Measurements from ENCODE around the gene ZNF888. TPM values are rescaled to one million over a fixed set of nuclear protein-coding genes. Genes with fewer than 3 reads are reported as not detected.
A peak's percentile ranks its signal among the peaks of the same experiment; 100 is the strongest.
"Not testable (repeated sequence)": the region's sequence is repeated elsewhere in the genome, so short reads cannot be mapped to it uniquely, and the experiment has no call there.

ZNF888 gene
- total RNA-seq, 2 experiments from 2014 or later, result 4.6 to 6.7 TPM

DNA sequence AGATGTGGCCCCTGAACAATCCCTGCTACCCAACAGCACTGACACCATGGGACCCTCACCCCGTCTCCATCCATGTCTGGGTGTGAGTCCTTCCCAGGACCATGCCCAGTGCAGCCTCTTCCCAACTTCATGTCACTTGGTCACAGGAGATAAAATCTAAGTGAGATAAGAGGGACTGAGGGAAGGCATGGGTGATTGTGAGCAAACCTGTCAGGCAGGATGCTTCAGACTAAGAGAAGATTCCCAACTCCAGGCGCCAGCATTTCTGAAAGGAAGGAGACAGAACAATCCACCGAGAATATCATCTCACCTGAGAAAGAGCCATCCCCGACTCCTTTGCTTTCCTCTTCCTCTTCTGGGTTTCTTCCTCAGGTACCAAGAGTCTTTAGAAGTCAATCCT lies 33.3 kb downstream of the ZNF888 start:
- Mint-ChIP-seq H3K27me3 (no peaks in the 10 kb centered on the region), H3K36me3 (peaks cover 82% of the 10 kb centered on the region), H3K9me3 (ENCODE audit: low read depth) (peaks cover 5% of the 10 kb centered on the region), H3K4me1 (peaks cover 3% of the 10 kb centered on the region), H3K27ac (no peak overlapping the region), H3K4me3 (no peak overlapping the region)
- DNase-seq (no peak), ATAC-seq (no peak)
- CTCF ChIA-PET, result no interaction called here

DNA sequence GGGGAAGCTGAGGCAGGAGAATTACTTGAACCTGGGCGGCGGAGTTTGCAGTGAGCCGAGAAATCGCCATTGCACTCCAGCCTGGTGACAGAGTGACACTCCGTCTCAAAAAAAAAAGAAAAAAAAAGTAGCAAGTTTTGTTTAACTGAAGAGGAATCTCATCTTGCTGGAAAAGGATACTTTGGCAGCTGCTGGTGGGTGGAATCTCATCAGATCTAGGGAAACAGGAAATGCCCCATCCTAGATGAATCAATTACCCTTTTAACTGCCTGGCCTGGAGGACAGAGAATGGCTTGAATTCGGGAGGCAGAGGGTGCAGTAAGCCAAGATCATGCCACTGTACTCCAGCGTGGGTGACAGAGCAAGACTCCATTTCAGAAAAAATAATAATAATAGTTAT lies 34.2 kb downstream of the ZNF888 start:
- Mint-ChIP-seq H3K9me3 (ENCODE audit: low read depth) (peaks cover 7% of the 10 kb centered on the region), H3K4me3 (no peak overlapping the region), H3K27me3 (no peaks in the 10 kb centered on the region), H3K36me3 (peaks cover 82% of the 10 kb centered on the region), H3K27ac (no peak overlapping the region), H3K4me1 (no peaks in the 10 kb centered on the region)
- CTCF ChIA-PET, result no interaction called here
- no peak for ATAC-seq
- no peak for DNase-seq

DNA sequence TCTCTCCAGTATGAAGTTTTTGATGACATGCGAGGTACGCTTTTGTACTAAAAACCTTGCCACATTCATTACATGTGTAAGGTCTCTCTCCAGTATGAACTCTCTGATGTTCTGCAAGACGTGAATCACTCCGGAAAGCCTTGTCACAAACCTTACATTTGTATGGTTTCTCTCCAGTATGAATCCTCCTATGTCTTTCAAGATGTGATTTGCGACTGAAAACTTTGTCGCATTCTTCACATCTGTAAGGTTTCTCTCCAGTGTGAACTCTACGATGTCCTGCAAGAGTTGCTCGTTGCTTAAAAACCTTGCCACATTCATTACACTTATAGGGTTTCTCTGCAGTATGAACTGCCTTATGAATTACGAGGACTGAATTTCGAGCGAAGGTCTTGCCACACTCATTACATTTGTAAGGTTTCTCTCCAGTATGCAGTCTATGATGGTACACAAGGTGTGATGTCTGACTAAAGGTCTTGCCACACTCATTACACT lies 42.3 kb downstream of the ZNF888 start:
- ATAC-seq, result no peak
- peaks cover 80% of the 10 kb centered on the region for H3K36me3 Mint-ChIP-seq
- no peak overlapping the region for H3K4me3 Mint-ChIP-seq
- CTCF ChIA-PET, result no interaction called here
- no peaks in the 10 kb centered on the region for H3K27me3 Mint-ChIP-seq
- peaks cover 48% of the 10 kb centered on the region for H3K9me3 Mint-ChIP-seq (ENCODE audit: low read depth)
- H3K27ac Mint-ChIP-seq, result no peak overlapping the region
- no peak for DNase-seq
- no peaks in the 10 kb centered on the region for H3K4me1 Mint-ChIP-seq

DNA sequence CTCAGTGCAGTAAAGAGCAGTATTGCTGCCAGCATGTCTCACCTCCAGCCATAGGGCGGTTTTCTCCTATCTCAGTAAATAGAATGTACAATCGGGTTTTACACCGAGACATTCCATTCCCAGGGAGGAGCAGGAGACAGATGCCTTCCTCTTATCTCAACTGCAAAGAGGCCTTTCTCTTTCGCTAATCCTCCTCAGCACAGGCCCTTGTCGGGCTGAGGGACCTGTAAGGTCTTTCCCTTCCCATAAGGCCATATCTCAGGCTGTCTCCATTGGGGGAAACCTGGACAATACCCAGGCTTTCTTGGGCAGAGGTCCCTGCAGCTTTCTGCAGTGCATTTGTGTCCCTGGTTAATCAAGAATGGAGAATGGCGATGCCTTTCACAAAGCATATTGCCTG lies 50.2 kb downstream of the ZNF888 start:
- H3K4me1 Mint-ChIP-seq, DNase-seq, CTCF ChIA-PET, ATAC-seq, H3K27me3 Mint-ChIP-seq, H3K27ac Mint-ChIP-seq, H3K4me3 Mint-ChIP-seq: not testable (repeated sequence)
- peaks cover 20% of the 10 kb centered on the region for H3K36me3 Mint-ChIP-seq
- peaks cover 24% of the 10 kb centered on the region for H3K9me3 Mint-ChIP-seq (ENCODE audit: low read depth)

DNA sequence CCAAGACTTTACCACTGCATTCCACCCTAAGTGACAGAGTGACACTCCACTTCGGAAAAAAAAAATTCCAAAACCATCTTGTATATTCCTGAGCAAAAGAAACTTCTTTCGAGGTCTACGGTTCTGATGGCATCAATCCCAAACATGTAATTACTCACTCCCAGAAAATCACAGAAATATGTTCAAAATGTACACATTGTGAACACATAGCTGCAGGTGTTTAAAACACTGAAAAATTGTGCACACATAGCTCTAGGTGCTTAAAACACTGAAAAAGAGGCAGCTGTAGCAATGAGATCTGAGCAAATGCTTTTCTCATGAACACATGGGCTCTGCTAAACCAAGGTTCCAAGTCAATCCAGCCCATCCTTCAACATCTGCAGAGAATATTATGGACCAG lies 51.8 kb downstream of the ZNF888 start:
- ATAC-seq (no peak), DNase-seq (no peak)
- no peaks in the 10 kb centered on the region for H3K4me1 Mint-ChIP-seq
- H3K27ac Mint-ChIP-seq, result no peak overlapping the region
- no peaks in the 10 kb centered on the region for H3K27me3 Mint-ChIP-seq
- no peak overlapping the region for H3K4me3 Mint-ChIP-seq
- CTCF ChIA-PET, result no interaction called here
- peaks cover 17% of the 10 kb centered on the region for H3K9me3 Mint-ChIP-seq (ENCODE audit: low read depth)
- H3K36me3 Mint-ChIP-seq, result peaks cover 12% of the 10 kb centered on the region

DNA sequence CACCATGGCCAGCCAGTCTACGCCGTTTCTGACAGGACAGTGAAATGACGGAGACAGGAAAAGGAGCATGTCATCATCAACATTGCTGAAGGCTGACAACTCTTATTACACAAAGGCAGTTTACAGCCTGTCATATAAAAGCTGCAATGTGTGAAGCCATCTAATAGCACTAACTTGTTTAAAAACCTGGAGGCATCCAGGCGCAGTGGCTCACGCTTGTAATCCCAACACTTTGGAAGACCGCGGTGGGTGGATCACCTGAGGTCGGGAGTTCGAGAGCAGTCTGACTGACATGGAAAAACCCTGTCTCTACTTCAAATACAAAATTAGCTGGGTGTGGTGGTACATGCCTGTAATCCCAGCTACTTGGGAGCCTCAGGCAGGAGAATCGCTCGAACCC lies 55.2 kb downstream of the ZNF888 start:
- not testable (repeated sequence) for H3K4me3 Mint-ChIP-seq
- H3K36me3 Mint-ChIP-seq, result peaks cover 11% of the 10 kb centered on the region

DNA sequence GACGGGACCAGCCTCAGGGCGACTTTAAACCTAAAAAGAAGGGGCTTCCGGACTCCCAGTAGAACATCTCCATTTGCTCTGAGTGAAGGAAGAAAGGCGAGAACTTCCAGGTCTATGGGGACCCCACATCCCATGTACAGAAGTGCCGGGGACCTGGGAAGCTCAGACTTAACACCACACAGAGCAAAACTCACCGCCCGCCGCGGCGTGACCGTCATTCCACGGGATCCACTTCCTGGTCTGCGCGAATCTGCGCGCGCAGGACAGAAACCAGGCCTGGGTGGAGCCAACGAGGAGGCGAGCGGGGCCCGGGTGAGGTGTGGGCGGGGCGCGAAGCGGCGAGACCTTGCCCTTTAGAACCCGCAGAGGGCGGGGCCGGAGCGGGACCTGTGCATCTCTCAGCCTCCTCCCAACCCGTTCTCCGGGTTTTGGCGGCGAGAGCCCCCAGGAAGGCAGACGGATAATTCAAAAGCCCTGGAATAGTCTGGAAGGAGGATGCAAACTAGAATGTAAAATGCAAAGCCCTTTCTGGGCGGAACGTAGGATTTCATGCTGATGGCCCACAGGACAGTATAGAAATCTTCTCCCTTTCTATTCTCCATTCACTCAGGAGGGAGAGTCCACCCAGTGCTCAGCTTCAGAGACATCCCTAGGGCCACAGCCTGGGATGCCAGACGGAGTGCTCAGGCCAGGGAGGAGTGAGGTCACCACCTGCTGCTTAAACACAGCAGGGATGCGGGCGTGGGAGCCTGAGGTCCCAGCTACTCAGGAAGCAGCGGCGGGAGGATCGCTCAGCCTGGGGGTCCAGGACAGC lies 65.6 kb downstream of the ZNF888 start, which contains the start of gene ZNF468:
Gene ZNF468, minus strand, starts transcription at position 242 of the 814 bp plus-strand sequence. CDS start 3,347 bp downstream, outside the sequence.
- Mint-ChIP-seq H3K27ac (peak within 1 kb of the TSS; percentile 87), H3K9me3 (ENCODE audit: low read depth) (peaks cover 17% of the 10 kb centered on the region), H3K4me3 (peak within 1 kb of the TSS; percentile 82), H3K36me3 (peaks cover 36% of the 10 kb centered on the region), H3K4me1 (peaks cover 21% of the 10 kb centered on the region)
- peak; percentile 100 for ATAC-seq
- CTCF ChIA-PET, H3K27me3 Mint-ChIP-seq: not testable (repeated sequence)
- peak; percentile 83 for DNase-seq

More for the DNA sequence above, 55.2 kb downstream of the ZNF888 start:
- CTCF ChIA-PET, H3K27ac Mint-ChIP-seq, H3K27me3 Mint-ChIP-seq, H3K4me1 Mint-ChIP-seq, DNase-seq, ATAC-seq: not testable (repeated sequence)
- peaks cover 16% of the 10 kb centered on the region for H3K9me3 Mint-ChIP-seq (ENCODE audit: low read depth)

DNA sequence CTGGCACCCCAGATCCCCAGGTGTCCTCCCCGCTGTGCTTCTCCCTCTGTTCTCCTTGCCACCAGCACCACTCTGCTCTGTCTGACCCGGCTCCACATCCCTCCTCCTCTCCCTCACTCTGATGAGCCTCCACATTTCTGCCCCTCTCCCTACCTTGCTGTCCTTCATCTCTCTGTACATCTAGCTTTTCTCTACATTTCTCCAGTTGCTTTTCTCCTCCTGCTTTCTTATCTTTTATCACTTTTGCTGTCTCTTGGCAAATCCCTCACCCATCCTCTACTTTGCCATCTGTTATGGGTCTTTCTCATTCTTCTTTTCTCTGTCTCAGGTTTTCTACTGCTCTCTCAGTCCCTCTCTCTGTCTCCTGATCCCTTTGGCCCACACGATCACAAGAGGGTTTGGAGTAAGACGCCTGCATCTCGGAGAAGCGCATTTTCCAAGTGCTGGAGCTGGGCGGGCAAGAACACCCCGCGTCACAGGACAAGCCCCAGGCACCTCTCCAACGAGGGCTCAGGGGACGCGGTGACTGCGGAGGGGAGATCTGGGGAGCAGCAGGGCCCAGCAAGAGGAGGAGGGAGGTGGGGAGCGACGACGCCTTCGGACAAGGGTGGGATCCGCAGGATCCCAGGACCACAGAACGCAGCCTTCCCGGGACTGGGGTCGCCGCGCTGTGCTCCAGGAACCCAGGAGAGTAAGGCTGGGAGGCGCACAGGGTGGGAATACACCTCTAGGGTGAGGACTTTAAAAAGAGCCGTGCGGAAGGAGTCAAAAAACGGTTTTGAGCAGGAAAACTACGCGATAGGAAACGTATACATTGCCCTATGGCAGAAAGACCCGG lies 66.5 kb downstream of the ZNF888 start:
- H3K27me3 Mint-ChIP-seq, CTCF ChIA-PET, DNase-seq: not testable (repeated sequence)
- peak overlapping the region; percentile 82 for H3K4me3 Mint-ChIP-seq
- peaks cover 21% of the 10 kb centered on the region for H3K4me1 Mint-ChIP-seq
- peak; percentile 44 for ATAC-seq
- peak overlapping the region; percentile 87 for H3K27ac Mint-ChIP-seq
- peaks cover 44% of the 10 kb centered on the region for H3K36me3 Mint-ChIP-seq
- peaks cover 13% of the 10 kb centered on the region for H3K9me3 Mint-ChIP-seq (ENCODE audit: low read depth)

Other genes starting within 250 kb of the ZNF888 start
- 10 to 100 TPM; 30.7 to 32.1 TPM for gene ZNF611, start 188.4 kb downstream of the ZNF888 start, total RNA-seq
- gene ZNF600, start 136.6 kb downstream of the ZNF888 start, total RNA-seq, result 10 to 100 TPM; 23.5 to 23.8 TPM
- 10 to 100 TPM; 15.5 to 18.6 TPM for gene ZNF28, start 101.8 kb downstream of the ZNF888 start, total RNA-seq
- gene ZNF468, start 65.8 kb downstream of the ZNF888 start, total RNA-seq, result 10 to 100 TPM; 12.3 to 18.6 TPM
- 10 to 100 TPM in 1 of 2 experiments, 1 to 10 TPM in 1; 8.8 to 10.9 TPM for gene ZNF320, start 25.8 kb downstream of the ZNF888 start, total RNA-seq
- gene ZNF816, start 39.5 kb upstream of the ZNF888 start, total RNA-seq, result 10 to 100 TPM in 1 of 2 experiments, 1 to 10 TPM in 1; 9.8 to 13.3 TPM
- gene ERVV-1, start 90.5 kb upstream of the ZNF888 start, total RNA-seq, result not detected
- gene ERVV-2, start 121.3 kb upstream of the ZNF888 start, total RNA-seq, result not detected
- gene ZNF160, start 180.0 kb upstream of the ZNF888 start, total RNA-seq, result 10 to 100 TPM; 27.4 to 35.7 TPM
- under 1 TPM; 0.35 to 0.61 TPM for gene ZNF415, start 209.5 kb upstream of the ZNF888 start, total RNA-seq
- 10 to 100 TPM in 1 of 2 experiments, 1 to 10 TPM in 1; 6.1 to 11.0 TPM for gene ZNF347, start 235.6 kb upstream of the ZNF888 start, total RNA-seq